ENCODE data around the gene DALRD3.

DNA sequence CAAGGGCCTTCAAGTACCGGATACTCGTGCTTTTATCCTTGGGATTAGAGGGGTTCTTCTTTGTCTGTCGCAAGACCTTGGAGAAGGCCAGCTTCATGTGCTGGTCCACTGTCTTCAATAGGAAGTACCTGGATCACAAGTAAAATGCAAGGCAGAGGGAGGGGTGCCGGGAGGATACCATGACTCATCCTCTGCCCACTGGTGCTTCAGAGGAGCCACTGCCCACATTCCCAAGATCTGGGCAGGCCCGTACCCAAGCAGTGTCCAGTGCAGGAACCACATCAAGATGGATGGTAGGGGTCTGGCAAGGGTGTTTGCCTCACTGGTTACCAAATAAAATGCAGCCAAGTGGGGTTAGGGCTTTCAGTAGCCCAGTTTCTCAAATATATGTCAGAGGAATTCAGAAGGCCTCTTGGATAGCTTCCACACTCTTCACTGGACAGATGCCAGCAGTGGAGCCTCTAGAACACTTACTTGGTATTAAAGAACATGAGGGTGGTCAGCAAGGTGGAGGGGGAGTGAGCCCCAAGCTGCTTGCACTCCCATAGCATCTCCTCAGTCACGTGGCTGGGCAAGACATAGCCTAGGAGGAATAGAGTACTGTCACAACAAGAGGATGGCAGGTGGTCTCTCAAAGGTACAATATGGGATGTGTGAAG is 14.4 kb upstream of the DALRD3 start:
- TF ChIP-seq MAX (IDR thresholded peaks at IDR 0.05; ENCODE audit: low read depth) (no peak), FOXM1 (IDR thresholded peaks at IDR 0.05; ENCODE audit: low read depth) (no peak)
- TF ChIP-seq, protein P1, sequence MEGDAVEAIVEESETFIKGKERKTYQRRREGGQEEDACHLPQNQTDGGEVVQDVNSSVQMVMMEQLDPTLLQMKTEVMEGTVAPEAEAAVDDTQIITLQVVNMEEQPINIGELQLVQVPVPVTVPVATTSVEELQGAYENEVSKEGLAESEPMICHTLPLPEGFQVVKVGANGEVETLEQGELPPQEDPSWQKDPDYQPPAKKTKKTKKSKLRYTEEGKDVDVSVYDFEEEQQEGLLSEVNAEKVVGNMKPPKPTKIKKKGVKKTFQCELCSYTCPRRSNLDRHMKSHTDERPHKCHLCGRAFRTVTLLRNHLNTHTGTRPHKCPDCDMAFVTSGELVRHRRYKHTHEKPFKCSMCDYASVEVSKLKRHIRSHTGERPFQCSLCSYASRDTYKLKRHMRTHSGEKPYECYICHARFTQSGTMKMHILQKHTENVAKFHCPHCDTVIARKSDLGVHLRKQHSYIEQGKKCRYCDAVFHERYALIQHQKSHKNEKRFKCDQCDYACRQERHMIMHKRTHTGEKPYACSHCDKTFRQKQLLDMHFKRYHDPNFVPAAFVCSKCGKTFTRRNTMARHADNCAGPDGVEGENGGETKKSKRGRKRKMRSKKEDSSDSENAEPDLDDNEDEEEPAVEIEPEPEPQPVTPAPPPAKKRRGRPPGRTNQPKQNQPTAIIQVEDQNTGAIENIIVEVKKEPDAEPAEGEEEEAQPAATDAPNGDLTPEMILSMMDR (IDR thresholded peaks at IDR 0.05), result no peak

Data from SK-N-SH (cell line).